Activated T-helper 2 cell treated with anti-CD3 and anti-CD28 coated beads, Interferon-gamma antibody, Interleukin-2, Interleukin-4, amounts not matched to agents 10 μg/mL and 5 μg/mL and 100 μg/mL, durations not matched to agents 14 hours and 24 hours and 36 hours (primary cell): ENCODE data around the gene PSMB11. TPM values are rescaled to one million over a fixed set of nuclear protein-coding genes. Genes with fewer than 3 reads are reported as not detected.
A peak's percentile ranks its signal among the peaks of the same experiment; 100 is the strongest.
"Not testable (repeated sequence)": the region's sequence is repeated elsewhere in the genome, so short reads cannot be mapped to it uniquely, and the experiment has no call there.

Experiments used
- DNase-seq: peaks from one replicate; pipeline ENCODE4 v3.0.0; 2021; ENCODE audit warnings: low spot score
- H3K27ac Mint-ChIP-seq: one replicate; pipeline ENCODE4 v1.8.0; 2021; ENCODE audit warnings: mixed read lengths
- H3K27me3 Mint-ChIP-seq: one replicate; pipeline ENCODE4 v1.8.0; 2021; ENCODE audit warnings: low read depth, mixed read lengths
- H3K36me3 Mint-ChIP-seq: one replicate; pipeline ENCODE4 v1.8.0; 2021; ENCODE audit warnings: low read depth, mixed read lengths
- H3K4me1 Mint-ChIP-seq: one replicate; pipeline ENCODE4 v1.8.0; 2021; ENCODE audit warnings: low read depth, mixed read lengths
- H3K4me3 Mint-ChIP-seq: one replicate; pipeline ENCODE4 v1.8.0; 2021; ENCODE audit warnings: low read depth, mild to moderate bottlenecking, moderate library complexity, mixed read lengths
- H3K9me3 Mint-ChIP-seq: one replicate; pipeline ENCODE4 v1.8.0; 2021; ENCODE audit warnings: mixed read lengths
- intact Hi-C: fragments of 100-400 bp; cut with micrococcal nuclease; formaldehyde crosslinking; loops from one replicate; pipeline ENCODE4 v1.15.1; 2023
- total RNA-seq: library from RNA; stranded (reverse); gene quantifications from 2 replicates; pipeline ENCODE4 v1.2.3, GENCODE V29; 2022

Gene PSMB11
- total RNA-seq = not detected in 2 replicates

- no peaks in the 10 kb centered on the region for H3K9me3 Mint-ChIP-seq
- H3K27me3 Mint-ChIP-seq = peaks cover 2% of the 10 kb centered on the region
- no peak within 1 kb of the TSS for H3K27ac Mint-ChIP-seq
- no peak within 1 kb of the TSS for H3K4me3 Mint-ChIP-seq
- no peaks in the 10 kb centered on the region for H3K4me1 Mint-ChIP-seq
- intact Hi-C loops = no loop called here
- no peaks in the 10 kb centered on the region for H3K36me3 Mint-ChIP-seq
- DNase-seq = no peak
These were observed at the start of gene PSMB11 for GRCh38 chr14:23042162-23042965. PSMB11 (plus strand) TSS chr14:23042212; CDS start chr14:23042226, 14 bp downstream.

GRCh38 chr14:22993517-22993916 is 48.5 kb upstream of the PSMB11 start:
- H3K4me3 Mint-ChIP-seq = no peak overlapping the region
- intact Hi-C loops = no loop called here
- no peak overlapping the region for H3K27ac Mint-ChIP-seq
- peaks cover 7% of the 10 kb centered on the region for H3K36me3 Mint-ChIP-seq
- peaks cover 5% of the 10 kb centered on the region for H3K4me1 Mint-ChIP-seq
- no peaks in the 10 kb centered on the region for H3K9me3 Mint-ChIP-seq
- no peaks in the 10 kb centered on the region for H3K27me3 Mint-ChIP-seq
- no peak for DNase-seq

- DNase-seq = no peak
- H3K9me3 Mint-ChIP-seq = no peaks in the 10 kb centered on the region
- no peaks in the 10 kb centered on the region for H3K27me3 Mint-ChIP-seq
- H3K4me1 Mint-ChIP-seq = peaks cover 5% of the 10 kb centered on the region
- peaks cover 5% of the 10 kb centered on the region for H3K36me3 Mint-ChIP-seq
- intact Hi-C loops = loop anchor here (2.0 kb wide), 1 partner anchor 62 kb away; the partner anchor contains the start of gene CDH24
- no peak overlapping the region for H3K4me3 Mint-ChIP-seq
- no peak overlapping the region for H3K27ac Mint-ChIP-seq
These were observed 47.2 kb upstream of the PSMB11 start for GRCh38 chr14:22994762-22995275.

- no peak overlapping the region for H3K27ac Mint-ChIP-seq
- DNase-seq = no peak
- H3K9me3 Mint-ChIP-seq = no peaks in the 10 kb centered on the region
- peaks cover 5% of the 10 kb centered on the region for H3K36me3 Mint-ChIP-seq
- intact Hi-C loops = loop anchor here (2.0 kb wide), 1 partner anchor 61 kb away; the partner anchor contains the start of gene CDH24
- H3K27me3 Mint-ChIP-seq = no peaks in the 10 kb centered on the region
- H3K4me3 Mint-ChIP-seq = no peak overlapping the region
- H3K4me1 Mint-ChIP-seq = peaks cover 9% of the 10 kb centered on the region
These were observed 46.0 kb upstream of the PSMB11 start for GRCh38 chr14:22995889-22996625.

GRCh38 chr14:22996768-22997654 is 45.0 kb upstream of the PSMB11 start:
- DNase-seq = no peak
- Mint-ChIP-seq H3K27me3 (no peaks in the 10 kb centered on the region), H3K4me3 (no peak overlapping the region), H3K9me3 (no peaks in the 10 kb centered on the region), H3K4me1 (peaks cover 12% of the 10 kb centered on the region), H3K36me3 (peaks cover 5% of the 10 kb centered on the region), H3K27ac (no peak overlapping the region)
- intact Hi-C loops = no loop called here

- Mint-ChIP-seq H3K4me3 (no peak overlapping the region), H3K27me3 (no peaks in the 10 kb centered on the region), H3K36me3 (peaks cover 5% of the 10 kb centered on the region), H3K4me1 (peaks cover 12% of the 10 kb centered on the region), H3K27ac (no peak overlapping the region), H3K9me3 (no peaks in the 10 kb centered on the region)
- no peak for DNase-seq
- intact Hi-C loops = no loop called here
These were observed 44.2 kb upstream of the PSMB11 start for GRCh38 chr14:22997676-22998323.

GRCh38 chr14:22998329-22999012 is 43.5 kb upstream of the PSMB11 start:
- Mint-ChIP-seq H3K27ac (no peak overlapping the region), H3K4me3 (no peak overlapping the region), H3K9me3 (no peaks in the 10 kb centered on the region), H3K27me3 (no peaks in the 10 kb centered on the region), H3K36me3 (peaks cover 2% of the 10 kb centered on the region), H3K4me1 (peaks cover 12% of the 10 kb centered on the region)
- intact Hi-C loops = no loop called here
- DNase-seq = no peak

GRCh38 chr14:23000860-23001259 is 41.2 kb upstream of the PSMB11 start:
- Mint-ChIP-seq H3K27ac (no peak overlapping the region), H3K27me3 (no peaks in the 10 kb centered on the region), H3K9me3 (no peaks in the 10 kb centered on the region), H3K4me1 (peaks cover 13% of the 10 kb centered on the region), H3K4me3 (no peak overlapping the region), H3K36me3 (no peaks in the 10 kb centered on the region)
- intact Hi-C loops = loop anchor here (10.0 kb wide), 1 partner anchor 304 kb away; the partner anchor contains the start of genes BCL2L2 and PPP1R3E
- DNase-seq = no peak

- no peak overlapping the region for H3K27ac Mint-ChIP-seq
- no peak overlapping the region for H3K4me3 Mint-ChIP-seq
These were observed 39.4 kb upstream of the PSMB11 start for GRCh38 chr14:23002592-23002991.

GRCh38 chr14:23004274-23004673 is 37.7 kb upstream of the PSMB11 start:
- not testable (repeated sequence) for H3K9me3 Mint-ChIP-seq, H3K36me3 Mint-ChIP-seq, H3K27ac Mint-ChIP-seq, H3K27me3 Mint-ChIP-seq, H3K4me3 Mint-ChIP-seq, DNase-seq
- peaks cover 37% of the 10 kb centered on the region for H3K4me1 Mint-ChIP-seq
- intact Hi-C loops = loop anchor here (10.0 kb wide), 1 partner anchor 301 kb away; the partner anchor contains the start of genes BCL2L2 and PPP1R3E

More at GRCh38 chr14:23002592-23002991, 39.4 kb upstream of the PSMB11 start:
- no peak for DNase-seq
- Mint-ChIP-seq H3K9me3 (no peaks in the 10 kb centered on the region), H3K36me3 (no peaks in the 10 kb centered on the region), H3K27me3 (no peaks in the 10 kb centered on the region), H3K4me1 (peaks cover 26% of the 10 kb centered on the region)
- intact Hi-C loops = loop anchor here (10.0 kb wide), 1 partner anchor 302 kb away; the partner anchor contains the start of genes BCL2L2 and PPP1R3E

- DNase-seq = no peak
- Mint-ChIP-seq H3K27me3 (no peaks in the 10 kb centered on the region), H3K4me3 (peak overlapping the region; percentile 92), H3K27ac (peak overlapping the region; percentile 98), H3K4me1 (peaks cover 42% of the 10 kb centered on the region), H3K9me3 (no peaks in the 10 kb centered on the region), H3K36me3 (no peaks in the 10 kb centered on the region)
- intact Hi-C loops = loop anchor here (2.0 to 10.0 kb wide), 4 partner anchors 19 to 299 kb away; partner anchors contain the start of genes BCL2L2, CDH24, PPP1R3E and PRMT5
These were observed 36.4 kb upstream of the PSMB11 start for GRCh38 chr14:23005451-23006187.
